ENCODE measurements around the gene JUND. TPM values are rescaled to one million over a fixed set of nuclear protein-coding genes. Genes with fewer than 3 reads are reported as not detected.
A peak's percentile ranks its signal among the peaks of the same experiment; 100 is the strongest.

JUND gene
- total and polyA plus RNA-seq, 2 of the 8 experiments (the other 6 are each of a cell fraction or from before 2014, with no cell fraction given): 54.0 to 77.5 TPM

- Histone ChIP-seq H2BK120ac (replicated peaks; ENCODE audit: low read depth, low read length) (no peak overlapping the region), H3K56ac (replicated peaks; ENCODE audit: insufficient read length, low read depth, low read length) (peak overlapping the region; percentile 36), H2BK5ac (ENCODE audit: low read depth, low read length) (no peak overlapping the region), H4K5ac (ENCODE audit: insufficient read length, low read depth, low read length) (peak overlapping the region; percentile 47), H2BK12ac (ENCODE audit: low read depth, low read length) (no peak overlapping the region), H3K27me3 (replicated peaks in 1 of 4; ENCODE audit: control insufficient read depth in 3 of 4, extremely low read depth in 1 of 4, insufficient read depth in 3 of 4, low read length in 3 of 4) (no peaks in the 10 kb centered on the region), H3K23ac (ENCODE audit: insufficient read length) (no peak overlapping the region), H3K4ac (replicated peaks; ENCODE audit: insufficient read length, low read depth, low read length) (no peak overlapping the region), H3K79me2 (ENCODE audit: control insufficient read depth in 1 of 2, insufficient read depth in 2 of 2, low read length in 2 of 2) (peaks cover 0 to 28% of the 10 kb centered on the region in 2 experiments; a peak in 3 of 4 replicates), H3K4me2 (ENCODE audit: insufficient read depth in 1 of 2, low read depth in 2 of 2, low read length in 2 of 2) (peak overlapping the region; percentile 44 to 71), H4K8ac (ENCODE audit: extremely low read depth, insufficient read depth, low read length) (peak overlapping the region; percentile 88), H2BK15ac (ENCODE audit: low read length) (no peak overlapping the region), H2AFZ (ENCODE audit: low read length) (no peak overlapping the region), H3K18ac (ENCODE audit: extremely low read depth, low read length) (no peak overlapping the region; the same call in none of the 2 replicates), H3K4me3 (ENCODE audit: extremely low read depth in 1 of 4, insufficient read depth in 2 of 4, low read depth in 3 of 4, low read length in 4 of 4) (peak overlapping the region; percentile 88 to 99 (median 92)), H4K20me1 (replicated peaks in 1 of 2; ENCODE audit: control insufficient read depth in 1 of 2, insufficient read depth in 2 of 2, low read length in 2 of 2) (peaks cover 9 to 22% of the 10 kb centered on the region in 2 experiments), H3K79me1 (ENCODE audit: low read depth, low read length) (peaks cover 16% of the 10 kb centered on the region; the same call in 1 of the 2 replicates), H3K4me1 (replicated peaks in 1 of 4; ENCODE audit: control insufficient read depth in 3 of 4, insufficient read depth in 4 of 4, low read length in 3 of 4) (peaks cover 4 to 14% (median 9%) of the 10 kb centered on the region in 4 experiments; a peak in 6 of 7 replicates), H3K36me3 (ENCODE audit: control insufficient read depth in 2 of 4, insufficient read depth in 4 of 4, low read length in 3 of 4) (peaks cover 0 to 5% (median 3%) of the 10 kb centered on the region in 4 experiments; a peak in 3 of 8 replicates), H3K23me2 (ENCODE audit: low read depth, low read length) (peaks cover 10% of the 10 kb centered on the region; the same call in 1 of the 2 replicates), H4K91ac (replicated peaks; ENCODE audit: insufficient read length, low read length) (no peak overlapping the region), H3K9ac (replicated peaks in 1 of 4; ENCODE audit: extremely low read depth in 1 of 4, low read depth in 3 of 4, low read length in 3 of 4) (peak overlapping the region; percentile 73 to 99 (median 96)), H2BK20ac (ENCODE audit: low read length) (no peak overlapping the region), H3K14ac (ENCODE audit: insufficient read length) (no peak overlapping the region), H2AK5ac (ENCODE audit: low read depth, low read length) (no peak overlapping the region), H3K27ac (ENCODE audit: low read depth, low read length) (peak overlapping the region; percentile 84; the same call in 1 of the 2 replicates), H3K9me3 (ENCODE audit: insufficient read depth in 2 of 2, low read depth in 1 of 2, low read length in 1 of 2) (no peaks in the 10 kb centered on the region)
- CTCF ChIA-PET (ENCODE audit: partially characterized antibody): interaction anchor here (0.5 to 13.6 kb wide), 52 partner anchors 7 to 563 kb away, joined by 3 to 242 read pairs (median 6); partner anchors contain the start of genes GDF15, LSM4, PDE4C and SSBP4
- DNase-seq (ENCODE audit: low read depth in 1 of 2, low spot score in 2 of 2) (peak; percentile 81 to 93), FAIRE-seq (no peak)
- POLR2A ChIA-PET (ENCODE audit: partially characterized antibody): interaction anchor here (0.5 to 10.3 kb wide), 35 partner anchors 7 to 866 kb away, joined by 3 to 237 read pairs (median 11); partner anchors contain the start of genes GDF15, IQCN, LSM4 and MPV17L2
- 4% methylated on average over 28 of the region's 55 CpGs; no CpG with 5 or more reads in 1 of the 2 experiments for WGBS, 2 experiments (ENCODE audit: extremely low coverage in 1 of 2, insufficient coverage in 1 of 2, insufficient read length in 1 of 2, insufficient replicate concordance in 2 of 2, low coverage in 1 of 2, low lambda C conversion rate in 2 of 2, missing lambda C conversion rate in 1 of 2)
- TF ChIP-seq TEAD4 (IDR thresholded peaks at IDR 0.05; ENCODE audit: low read depth, low read length) (no peak), HDAC2 (IDR thresholded peaks at IDR 0.05; ENCODE audit: borderline replicate concordance in 1 of 2, low read depth in 2 of 2, low read length in 2 of 2) (0 out of 4 replicates have a peak, but pooled peaks have one; percentile 1 to 16), TAF1 (IDR thresholded peaks at IDR 0.05; ENCODE audit: low read depth, low read length) (peak; percentile 79), PHF8 (conservative IDR thresholded peaks at IDR 0.05; ENCODE audit: low read depth, low read length) (peak; percentile 48; the same call in 1 of the 2 replicates), TCF12 (IDR thresholded peaks at IDR 0.05; ENCODE audit: low read depth, low read length) (peak; percentile 91; the same call in 1 of the 2 replicates), ATF3 (IDR thresholded peaks at IDR 0.05; ENCODE audit: insufficient read depth, low read depth, low read length) (no peak), CTCF (IDR thresholded peaks at IDR 0.05; ENCODE audit: control extremely low read depth in 1 of 3, insufficient read depth in 1 of 3, low read depth in 1 of 3, low read length in 3 of 3) (peak; percentile 86 to 95 (median 92))
Observed at GRCh38 chr19:18279516-18280246, 1.7 kb downstream of the JUND start.

All from H1 (cell line).